ENCODE data around the gene NCOA1. TPM values are rescaled to one million over a fixed set of nuclear protein-coding genes. Genes with fewer than 3 reads are reported as not detected.

NCOA1 gene
- total and polyA plus RNA-seq, 10 of the 15 experiments (the other 5 are each of a cell fraction or from before 2014, with no cell fraction given) = 1.8 to 35.6 (median 6.1) TPM

GRCh38 chr2:24611631-24612030, 120.6 kb downstream of the NCOA1 start (continued):
- no peak for TF ChIP-seq NKRF (conservative IDR thresholded peaks at IDR 0.05)

GRCh38 chr2:24613154-24613814, 122.2 kb downstream of the NCOA1 start:
- no peak overlapping the region for H3K9ac ChIP-seq (ENCODE audit: control insufficient read depth, insufficient read depth, low read length)
- H3K27ac ChIP-seq (ENCODE audit: control insufficient read depth, insufficient read depth) = peak overlapping the region; percentile 17
- no TSS peak for BruUV-seq (replicated peaks)
- H3K9me3 ChIP-seq (replicated peaks; ENCODE audit: control insufficient read depth, insufficient read depth, low read length) = no peaks in the 10 kb centered on the region; the same call in 1 of the 3 replicates
- no peaks in the 10 kb centered on the region for H3K27me3 ChIP-seq (replicated peaks in 1 of 2; ENCODE audit: control insufficient read depth in 2 of 2, insufficient read depth in 2 of 2, low read length in 1 of 2)
- CTCF ChIA-PET = interaction anchor here (0.6 to 4.5 kb wide), 33 partner anchors 9 to 362 kb away, joined by 3 to 59 read pairs (median 4); partner anchors contain the start of genes CENPO and PTRHD1
- WGBS (ENCODE audit: insufficient coverage, insufficient replicate concordance, low lambda C conversion rate, missing lambda C conversion rate) = 35% methylated on average over 6 of the region's 6 CpGs
- H3K4me3 ChIP-seq = no peak overlapping the region
- DNase-seq (ENCODE audit: low read depth, low spot score) (peak; percentile 32), ATAC-seq (peak; percentile 96), FAIRE-seq (no peak)
- no peaks in the 10 kb centered on the region; the same call in none of the 2 replicates for H3K79me2 ChIP-seq (ENCODE audit: control insufficient read depth, insufficient read depth, low read length)
- intact Hi-C loops (cut with micrococcal nuclease; ENCODE audit: unreplicated experiment) = loop anchor here (2.0 kb wide), 1 partner anchor 214 kb away; no protein-coding TSS in a partner anchor
- H3K4me1 ChIP-seq (ENCODE audit: control insufficient read depth, insufficient read depth, low read length) = peaks cover 15% of the 10 kb centered on the region
- POLR2A ChIA-PET = interaction anchor here (0.6 to 1.5 kb wide), 2 partner anchors 213 to 214 kb away, joined by 9 read pairs; no protein-coding TSS in a partner anchor
- no peak overlapping the region for H3K4me2 ChIP-seq (ENCODE audit: control insufficient read depth, insufficient read depth)
- no peaks in the 10 kb centered on the region for H4K20me1 ChIP-seq (ENCODE audit: control insufficient read depth, insufficient read depth)
- RAD21 ChIA-PET (ENCODE audit: unreplicated experiment) = interaction anchor here (0.6 to 3.6 kb wide), 9 partner anchors 24 to 217 kb away, joined by 3 to 24 read pairs (median 4); partner anchors contain the start of genes CENPO and PTRHD1
- no peaks in the 10 kb centered on the region; a peak in 1 of 4 replicates for H3K36me3 ChIP-seq (ENCODE audit: control insufficient read depth in 2 of 2, insufficient read depth in 2 of 2, low read length in 1 of 2)
- SMC1A ChIA-PET (ENCODE audit: uncharacterized antibody, unreplicated experiment) = interaction anchor here (0.7 to 2.2 kb wide), 16 partner anchors 8 to 516 kb away, joined by 3 to 19 read pairs (median 3); no protein-coding TSS in a partner anchor
- peak overlapping the region; percentile 31 for H2AFZ ChIP-seq (ENCODE audit: control insufficient read depth, low read depth, low read length)
- in situ Hi-C loops (cut with MboI) = no loop called here
- TF ChIP-seq ZBTB33 (IDR thresholded peaks at IDR 0.05) (no peak), ATF7 (IDR thresholded peaks at IDR 0.05; ENCODE audit: low read depth) (no peak), PAX5 (IDR thresholded peaks at IDR 0.05; ENCODE audit: borderline replicate concordance, low read depth, low read length) (no peak), EP300 (IDR thresholded peaks at IDR 0.05; ENCODE audit: borderline replicate concordance in 1 of 2, control insufficient read depth in 1 of 2, low read depth in 2 of 2, low read length in 2 of 2) (no peak), IKZF2 (IDR thresholded peaks at IDR 0.05) (no peak), NBN (IDR thresholded peaks at IDR 0.05) (no peak), JUNB (IDR thresholded peaks at IDR 0.05) (no peak), CTCF (IDR thresholded peaks at IDR 0.05 in 2 of 3, conservative IDR thresholded peaks at IDR 0.05 in 1 of 3; ENCODE audit: control insufficient read depth in 2 of 3, extremely low read depth in 1 of 3, insufficient read depth in 1 of 3, low read depth in 3 of 3, low read length in 3 of 3) (peak; percentile 52 to 69 (median 59)), TAF1 (IDR thresholded peaks at IDR 0.05; ENCODE audit: borderline replicate concordance, low read depth, low read length) (no peak), TARDBP (IDR thresholded peaks at IDR 0.05; ENCODE audit: borderline replicate concordance) (no peak), FOXK2 (IDR thresholded peaks at IDR 0.05) (peak; percentile 13; the same call in 1 of the 2 replicates), SIN3A (IDR thresholded peaks at IDR 0.05; ENCODE audit: low read depth, low read length) (no peak), ATF3 (IDR thresholded peaks at IDR 0.05; ENCODE audit: borderline replicate concordance, extremely low read depth, low read depth, low read length) (no peak), MEF2A (IDR thresholded peaks at IDR 0.05; ENCODE audit: insufficient read depth, low read depth, low read length) (no peak), SREBF2 (IDR thresholded peaks at IDR 0.05; ENCODE audit: low read length) (no peak)

Data from GM12878 (cell line).